HG02588 (cell line): ENCODE results near the gene IL23A.
"Not testable (repeated sequence)": the region's sequence is repeated elsewhere in the genome, so short reads cannot be mapped to it uniquely, and the experiment has no call there.

Experiments
- ATAC-seq: cut with Tn5 transposase; IDR thresholded peaks from one replicate; pipeline ENCODE4 v1.9.1; 2021; ENCODE audit warnings: mild to moderate bottlenecking, moderate library complexity; ENCODE audit not compliant: unreplicated experiment

IL23A gene

DNA sequence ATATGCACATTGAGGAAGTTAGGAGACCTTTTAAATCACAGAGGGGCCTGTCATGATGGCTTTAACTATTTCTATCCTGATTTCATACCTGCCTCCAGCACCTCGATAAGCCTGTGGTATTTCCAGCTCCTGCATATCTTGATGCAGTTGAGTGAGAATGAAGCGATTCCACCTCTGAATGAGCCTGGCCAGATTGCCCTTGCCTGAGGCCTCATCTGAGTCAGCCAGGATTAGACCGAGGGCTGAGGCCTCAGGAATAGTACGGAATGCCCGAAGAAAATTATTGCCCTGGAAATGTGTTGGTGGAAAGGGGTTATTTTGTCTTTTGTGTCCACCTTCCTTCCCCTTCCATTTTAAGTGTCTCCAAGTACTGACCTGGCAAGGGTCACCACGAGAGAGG is 14.5 kb upstream of the IL23A start:
- no peak for ATAC-seq

DNA sequence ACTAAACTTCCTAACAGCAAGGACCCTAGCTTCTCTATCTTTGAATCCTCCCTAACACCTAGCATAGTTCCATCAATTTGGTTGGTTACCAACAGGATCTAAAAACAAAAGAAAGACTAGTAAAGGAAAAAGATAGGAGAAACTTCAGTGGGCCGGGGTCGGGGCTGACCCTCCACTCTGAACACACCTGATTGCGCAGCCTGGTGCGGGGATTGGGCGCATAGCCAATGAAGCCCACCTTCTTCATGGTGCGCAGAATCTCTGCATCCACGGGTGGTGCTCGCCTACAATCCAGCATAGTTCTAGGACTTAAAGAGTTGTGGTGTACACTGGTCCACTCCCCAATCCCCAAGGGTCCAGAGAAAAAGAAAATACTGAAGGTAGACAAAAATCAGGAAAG is 12.6 kb upstream of the IL23A start:
- ATAC-seq, result no peak

DNA sequence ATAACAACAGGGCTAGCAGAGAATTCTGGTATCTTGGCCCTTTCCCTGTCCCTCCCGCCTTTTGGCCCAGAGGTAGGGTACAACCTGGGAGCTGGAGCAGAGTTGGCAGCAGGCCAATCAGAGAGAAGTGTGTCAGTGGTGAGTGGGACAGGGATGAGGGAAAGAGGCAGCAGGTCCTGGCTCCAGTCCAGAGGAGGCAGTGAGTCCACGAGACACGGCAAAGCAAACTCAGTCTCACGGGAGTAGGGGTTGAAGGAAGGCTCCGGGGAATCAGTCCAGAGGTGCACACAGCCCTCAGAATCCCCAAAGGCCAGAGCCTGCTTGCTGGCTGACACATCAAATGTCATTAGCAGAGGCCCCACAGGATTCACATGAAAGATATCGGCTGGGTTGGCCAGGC is 12.2 kb upstream of the IL23A start:
- ATAC-seq, result no peak

DNA sequence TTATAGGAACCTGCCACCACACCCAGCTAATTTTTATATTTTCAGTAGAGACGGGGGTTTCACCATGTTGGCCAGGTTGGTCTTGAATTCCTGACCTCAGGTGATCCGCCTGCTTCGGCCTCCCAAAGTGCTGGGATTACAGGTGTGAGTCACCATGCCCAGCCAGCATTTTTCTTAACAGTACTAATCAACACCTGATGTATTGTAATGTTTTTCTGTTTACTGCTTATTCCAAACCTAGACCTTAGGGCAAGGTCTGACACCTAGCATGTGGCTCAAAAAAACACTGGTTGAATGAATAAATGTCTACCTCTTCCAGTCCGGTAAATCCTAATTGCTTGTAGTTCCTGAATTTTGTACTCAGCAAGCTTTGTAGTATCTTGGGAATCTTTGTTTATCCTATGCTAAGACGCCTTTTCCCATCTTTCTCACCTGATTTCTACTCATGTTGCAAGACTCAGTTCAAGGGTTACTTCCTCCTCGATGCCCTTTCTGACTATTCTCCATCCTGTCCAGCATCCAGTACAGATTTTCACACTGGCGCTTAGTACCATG is 7.7 kb upstream of the IL23A start:
- no peak for ATAC-seq

DNA sequence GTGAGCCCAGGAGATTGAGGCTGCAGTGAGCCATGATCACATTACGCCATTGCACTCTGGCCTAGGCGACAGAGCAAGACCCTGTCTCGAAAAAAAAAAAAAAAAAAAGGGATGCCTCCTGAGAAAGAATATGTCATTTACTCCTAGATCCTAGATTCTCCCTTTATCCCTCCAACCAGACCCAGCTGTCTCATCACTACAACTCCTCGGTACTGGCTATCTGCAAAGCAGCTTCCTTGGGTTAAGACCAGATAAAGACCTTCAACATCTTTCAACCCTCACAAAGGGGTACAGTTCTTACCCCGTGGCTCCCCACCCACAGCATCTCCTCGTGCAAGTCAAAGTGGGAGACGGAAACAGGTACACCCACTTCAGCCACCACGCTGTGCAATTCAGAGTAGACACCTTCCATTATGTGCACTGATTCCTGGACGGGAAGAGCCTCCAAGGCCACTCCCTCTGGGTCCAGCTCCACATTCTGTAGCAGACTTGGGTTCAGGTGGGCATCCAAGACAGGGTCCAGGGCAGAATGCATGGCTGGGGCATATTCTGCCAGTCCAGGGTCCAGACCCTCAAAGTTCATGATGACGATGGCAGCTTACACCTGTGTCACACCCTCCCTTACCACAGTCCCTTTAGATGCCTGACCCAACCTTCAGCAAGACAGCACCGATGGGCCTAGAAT is 6.0 kb upstream of the IL23A start:
- ATAC-seq, result no peak

DNA sequence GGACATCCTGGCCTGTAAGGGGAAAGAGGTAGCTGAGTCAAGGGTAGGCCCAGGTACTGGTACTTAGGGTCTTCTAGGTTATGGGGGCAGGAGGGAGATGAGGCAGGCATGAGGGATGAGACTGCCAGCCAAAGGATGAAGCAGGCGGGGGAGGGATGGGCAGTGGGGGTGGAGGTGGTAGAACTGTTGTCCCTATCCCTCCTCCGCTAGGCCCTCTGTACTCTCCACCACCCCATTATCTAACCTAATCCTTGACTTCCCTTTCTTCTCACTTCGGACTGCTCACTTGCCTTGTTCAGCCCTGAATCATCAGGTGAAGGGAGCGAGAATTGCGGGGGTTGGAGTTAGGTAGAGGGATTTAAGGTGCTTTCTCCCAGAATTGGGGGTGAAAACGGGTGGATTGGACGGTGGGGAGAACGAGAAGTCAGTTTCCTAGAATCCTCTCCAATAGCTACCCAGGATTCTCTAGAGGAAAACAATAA is 5.4 kb upstream of the IL23A start:
- ATAC-seq, result no peak

DNA sequence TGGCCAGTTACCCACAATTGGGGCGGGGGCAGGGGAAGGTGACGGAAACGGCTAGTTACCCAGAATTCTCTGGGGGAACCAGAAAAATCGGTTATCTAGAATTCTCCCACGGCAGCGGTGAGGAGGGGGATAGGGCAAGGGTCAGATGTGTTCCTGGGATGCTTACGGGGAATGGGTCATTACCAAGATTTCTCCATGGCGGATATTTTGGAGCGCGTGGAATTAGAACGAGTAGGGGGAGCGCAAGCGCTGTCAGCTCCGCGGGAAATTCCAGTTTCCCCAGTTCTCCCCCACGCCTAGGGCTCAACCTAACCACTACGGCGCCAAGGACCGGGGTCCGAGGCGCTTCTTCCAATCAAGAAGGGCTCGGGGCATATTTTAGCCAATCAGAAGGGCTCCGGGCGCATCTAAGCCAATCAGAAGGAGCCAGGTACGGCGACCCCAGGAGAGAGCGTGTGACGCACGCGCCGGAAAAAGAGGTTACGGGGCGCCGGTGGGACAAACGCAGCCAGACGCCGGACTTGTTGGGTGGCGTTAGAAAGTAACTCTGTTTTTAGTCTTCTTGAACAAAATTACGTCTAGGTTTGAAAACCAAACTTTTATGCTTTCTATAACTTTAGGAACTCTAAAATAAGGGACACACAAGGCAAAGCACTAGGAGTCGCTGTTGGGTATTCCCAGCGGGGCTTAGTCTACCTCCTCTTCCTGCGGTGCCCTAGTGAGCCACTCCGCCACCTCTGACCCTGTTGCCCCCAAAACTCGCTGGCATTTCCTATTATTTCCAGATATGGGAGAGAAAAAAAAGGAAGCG is 4.8 kb upstream of the IL23A start, which contains the start of gene PAN2:
TSS of gene PAN2 (minus strand) at position 322 of the 811 bp plus-strand sequence. CDS start 906 bp downstream, outside the sequence.
- ATAC-seq, result peak; percentile 96

DNA sequence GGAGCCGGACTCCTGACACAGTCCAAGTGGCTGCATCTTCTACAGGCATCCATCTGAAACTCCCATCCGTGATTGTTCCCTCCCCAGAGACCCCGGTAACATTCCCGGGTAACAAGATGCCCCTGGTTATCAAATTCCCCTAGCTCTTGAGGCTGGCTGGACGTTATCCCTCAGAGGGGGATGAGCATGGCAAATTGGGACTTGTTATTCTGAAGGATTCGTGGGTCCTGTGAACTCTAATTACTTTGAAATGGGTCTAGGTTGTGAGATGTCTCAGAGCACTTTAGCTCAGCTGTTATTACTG is 4.2 kb upstream of the IL23A start:
- no peak for ATAC-seq

DNA sequence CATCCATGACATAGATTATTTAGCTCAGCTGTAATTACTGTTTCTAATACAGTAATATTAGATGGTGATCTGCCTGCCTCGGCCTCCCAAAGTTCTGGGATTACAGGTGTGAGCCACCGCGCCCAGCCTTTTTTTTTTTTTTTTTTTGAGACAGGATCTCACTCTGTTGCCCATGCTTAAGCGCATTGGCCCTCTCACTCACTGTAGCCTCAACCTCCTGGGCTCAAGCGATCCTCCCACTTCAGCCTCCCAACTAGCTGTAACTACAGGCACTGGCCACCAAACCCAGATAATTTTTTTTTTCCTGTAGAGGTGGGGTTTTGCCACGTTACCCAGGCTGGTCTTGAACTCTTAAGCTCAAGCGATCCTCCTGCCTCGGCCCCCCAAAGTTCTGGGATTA is 3.2 kb upstream of the IL23A start:
- ATAC-seq, result not testable (repeated sequence)

DNA sequence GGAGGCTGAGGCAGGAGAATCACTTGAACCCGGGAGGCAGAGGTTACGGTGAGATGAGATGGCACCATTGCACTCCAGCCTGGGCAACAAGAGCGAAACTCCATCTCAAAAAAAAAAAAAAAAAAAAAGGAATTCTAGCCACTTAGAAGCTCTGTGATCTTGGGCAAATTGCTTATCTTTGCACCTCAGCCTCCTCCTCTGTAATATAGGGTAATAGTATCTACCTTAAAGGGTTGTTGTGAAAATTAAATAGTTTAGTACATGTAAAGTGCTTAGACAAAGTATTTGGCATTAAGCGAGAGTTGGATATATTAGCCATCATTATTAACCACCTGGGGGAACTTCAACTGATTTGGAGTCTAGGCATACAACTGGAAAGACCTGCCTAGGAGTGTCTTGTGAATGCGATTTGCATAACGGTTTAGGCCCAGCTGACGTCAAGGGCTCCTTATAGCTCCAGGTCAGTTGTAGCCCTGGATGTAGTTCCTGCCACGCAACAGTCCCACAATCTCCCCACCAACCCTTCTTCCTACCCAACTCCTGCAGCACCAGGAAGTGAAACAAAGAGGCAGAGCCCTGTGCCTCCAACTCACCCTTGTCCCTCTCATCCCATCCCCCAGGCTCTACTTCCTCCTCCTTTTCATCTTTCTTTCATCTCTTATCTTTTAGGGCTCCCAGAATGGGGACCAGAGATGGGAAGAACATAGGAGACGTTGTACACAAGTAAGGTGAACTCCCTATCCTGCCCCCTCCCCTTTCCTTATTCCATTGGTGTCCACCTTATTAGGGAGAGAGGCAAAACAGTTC is 2.1 kb upstream of the IL23A start:
- no peak for ATAC-seq

DNA sequence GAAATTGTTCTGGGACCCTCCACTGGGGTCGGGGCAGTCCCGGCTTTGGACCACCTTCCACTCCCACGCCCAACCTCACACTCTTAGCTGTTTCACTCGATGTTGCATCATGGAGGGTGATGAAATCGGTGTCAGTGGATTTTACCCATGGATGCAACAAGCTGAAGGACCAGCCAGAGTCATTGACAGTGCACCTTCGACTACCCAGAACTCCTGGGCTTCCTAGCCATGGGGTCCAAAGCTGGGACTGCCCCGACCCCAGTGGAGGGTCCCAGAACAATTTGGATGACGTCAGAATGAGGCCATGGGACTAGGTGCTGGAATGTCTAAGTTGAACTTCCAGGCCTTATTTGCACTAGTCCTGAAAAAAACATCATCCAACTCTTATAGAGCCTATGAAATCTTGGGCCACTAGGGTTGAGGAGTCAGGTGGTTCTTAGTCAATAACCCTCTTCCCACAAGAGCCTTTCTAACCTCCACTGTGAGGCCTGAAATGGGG is 882 bp upstream of the IL23A start:
- ATAC-seq, result no peak

DNA sequence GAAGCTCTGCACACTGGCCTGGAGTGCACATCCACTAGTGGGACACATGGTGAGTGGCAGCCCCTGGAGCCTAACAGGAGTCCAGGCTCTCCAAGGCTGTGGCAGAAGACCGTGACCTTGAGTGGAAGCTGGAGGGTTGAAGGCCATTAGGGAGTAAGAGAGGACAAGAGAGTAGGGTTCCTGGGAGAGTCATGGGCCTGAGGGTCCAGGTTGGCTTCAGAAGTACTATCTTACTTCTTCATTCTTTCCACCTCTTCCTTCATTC is 406 bp downstream of the IL23A start:
- ATAC-seq, result no peak

DNA sequence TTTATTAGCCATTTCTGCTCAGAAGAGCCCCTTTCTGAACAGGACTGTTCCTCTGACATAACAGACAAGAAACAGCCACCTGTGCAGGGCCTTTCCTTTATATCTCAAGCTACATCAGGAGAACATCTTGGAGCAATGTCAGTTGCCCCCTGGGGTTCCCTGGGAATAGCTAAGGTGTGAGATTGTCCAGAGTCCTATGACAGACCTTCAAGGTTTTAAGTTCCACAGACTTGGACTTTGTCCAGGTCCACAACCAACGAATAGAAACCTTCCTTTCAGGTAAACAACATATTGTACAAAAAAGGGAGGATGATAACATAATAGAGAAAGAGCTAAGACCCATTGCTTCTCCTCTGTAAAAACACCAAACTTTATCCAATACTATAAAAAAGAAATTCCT is 2.9 kb downstream of the IL23A start:
- no peak for ATAC-seq

DNA sequence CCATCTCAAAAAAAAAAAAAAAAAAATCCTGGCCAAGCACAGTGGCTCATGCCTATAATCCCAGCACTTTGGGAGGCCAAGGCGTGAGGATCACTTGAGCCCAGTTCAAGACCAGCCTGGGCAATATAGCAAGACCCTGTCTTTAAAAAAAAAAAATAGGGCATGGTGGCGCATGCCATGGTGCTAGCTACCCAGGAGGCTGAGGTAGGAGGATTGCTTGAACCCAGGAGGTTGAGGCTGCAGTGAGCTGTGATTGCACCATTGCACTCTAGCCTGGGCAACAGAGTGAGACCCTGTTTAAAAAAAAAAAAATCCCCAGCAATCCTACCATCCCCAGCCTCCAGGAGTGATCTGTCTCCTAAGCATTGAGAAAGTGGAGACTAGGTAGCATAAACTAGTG is 3.6 kb downstream of the IL23A start:
- not testable (repeated sequence) for ATAC-seq

DNA sequence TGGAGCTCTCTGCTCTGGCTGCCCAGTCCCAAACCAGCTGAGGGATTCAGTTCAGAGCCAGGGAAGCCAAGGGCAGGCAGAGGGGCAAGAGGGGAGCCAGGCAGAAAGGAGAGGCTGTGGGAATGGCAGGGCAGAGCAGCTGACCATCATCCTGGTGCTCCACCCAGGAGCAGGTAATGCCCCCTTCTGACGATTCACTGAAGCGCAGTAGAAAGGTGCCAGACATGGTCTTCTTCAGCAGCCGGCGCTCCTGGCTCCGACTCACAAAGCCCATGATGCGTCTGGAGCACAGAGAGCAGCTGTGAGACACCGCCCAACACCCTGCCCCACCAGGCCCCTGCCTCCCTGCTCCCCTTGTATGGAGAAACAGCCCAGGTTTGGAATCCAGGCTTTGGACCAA is 8.0 kb downstream of the IL23A start:
- ATAC-seq, result no peak

DNA sequence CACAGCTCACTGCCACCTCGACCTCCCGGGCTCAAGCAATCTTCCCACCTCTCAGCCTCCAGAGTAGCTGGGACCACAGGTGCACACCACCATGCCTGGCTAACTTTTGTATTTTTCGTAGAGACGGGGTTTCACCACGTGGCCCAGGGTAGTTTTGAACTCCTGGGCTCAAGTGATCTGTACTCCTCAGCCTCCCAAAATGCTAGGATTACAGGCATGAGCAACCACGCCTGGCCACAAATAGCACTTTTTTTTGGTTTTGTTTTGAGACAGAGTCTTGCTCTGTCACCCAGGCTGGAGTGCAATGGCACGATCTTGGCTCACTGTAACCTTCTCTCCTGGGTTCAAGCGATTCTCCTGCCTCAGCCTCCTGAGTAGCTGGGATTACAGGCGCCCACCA is 8.6 kb downstream of the IL23A start:
- ATAC-seq, result not testable (repeated sequence)

DNA sequence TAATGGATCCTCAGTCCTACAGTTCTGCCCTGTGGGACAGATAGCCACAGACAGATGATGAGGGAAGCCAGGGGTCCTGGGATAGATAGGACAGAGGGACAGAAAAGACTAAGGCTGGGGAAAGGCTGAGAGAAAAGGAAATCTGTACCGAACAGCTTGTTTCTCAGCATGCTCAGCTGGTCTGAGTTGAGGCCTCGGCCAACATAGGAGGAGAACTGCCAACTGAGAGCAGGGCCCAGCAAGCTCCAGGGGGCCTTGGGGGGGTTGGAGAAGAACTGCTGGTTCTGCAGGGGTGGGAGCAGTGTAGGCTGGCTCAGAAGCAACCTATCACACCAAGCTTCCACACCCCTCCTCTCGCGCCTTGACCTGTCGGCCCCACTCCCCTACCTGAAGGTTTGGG is 10.1 kb downstream of the IL23A start:
- no peak for ATAC-seq

DNA sequence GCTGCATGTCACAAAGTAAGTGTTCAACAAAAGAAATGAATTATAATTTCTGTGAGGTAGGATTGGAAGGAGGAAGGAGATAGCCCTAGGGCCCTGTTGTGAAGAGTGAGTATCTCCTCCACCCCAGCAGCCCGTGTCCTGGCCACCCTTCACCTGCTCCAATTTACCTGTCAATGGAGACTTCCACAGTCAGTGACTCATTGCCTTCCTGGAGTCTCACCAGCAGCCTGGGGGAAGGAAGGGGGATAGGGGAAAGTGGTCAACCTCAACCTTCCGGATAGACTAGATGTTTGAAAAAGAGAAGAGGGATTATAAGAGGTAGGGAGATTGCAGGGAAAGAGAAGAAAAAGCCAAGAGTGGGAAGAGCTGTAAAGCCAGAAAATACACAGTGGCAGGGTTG is 12.0 kb downstream of the IL23A start:
- no peak for ATAC-seq

DNA sequence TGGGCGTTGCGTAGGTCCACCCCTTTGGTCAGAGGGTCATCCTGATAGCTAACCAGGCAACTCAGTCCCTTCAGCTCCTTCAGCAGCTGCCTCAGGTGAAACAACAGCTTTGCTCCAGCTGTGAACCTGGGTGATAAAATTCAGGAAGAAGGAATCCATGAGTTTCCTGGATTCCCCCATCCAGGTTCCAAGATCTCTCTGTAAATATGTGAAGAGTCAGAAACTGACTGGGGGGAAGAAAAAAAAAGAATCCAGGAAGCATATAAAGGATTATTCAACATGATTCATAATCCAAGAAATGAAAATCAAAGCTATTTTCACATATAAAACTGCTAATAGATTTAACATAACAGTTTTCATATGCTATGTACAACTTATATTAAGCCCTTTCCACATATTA is 12.6 kb downstream of the IL23A start:
- ATAC-seq, result no peak

DNA sequence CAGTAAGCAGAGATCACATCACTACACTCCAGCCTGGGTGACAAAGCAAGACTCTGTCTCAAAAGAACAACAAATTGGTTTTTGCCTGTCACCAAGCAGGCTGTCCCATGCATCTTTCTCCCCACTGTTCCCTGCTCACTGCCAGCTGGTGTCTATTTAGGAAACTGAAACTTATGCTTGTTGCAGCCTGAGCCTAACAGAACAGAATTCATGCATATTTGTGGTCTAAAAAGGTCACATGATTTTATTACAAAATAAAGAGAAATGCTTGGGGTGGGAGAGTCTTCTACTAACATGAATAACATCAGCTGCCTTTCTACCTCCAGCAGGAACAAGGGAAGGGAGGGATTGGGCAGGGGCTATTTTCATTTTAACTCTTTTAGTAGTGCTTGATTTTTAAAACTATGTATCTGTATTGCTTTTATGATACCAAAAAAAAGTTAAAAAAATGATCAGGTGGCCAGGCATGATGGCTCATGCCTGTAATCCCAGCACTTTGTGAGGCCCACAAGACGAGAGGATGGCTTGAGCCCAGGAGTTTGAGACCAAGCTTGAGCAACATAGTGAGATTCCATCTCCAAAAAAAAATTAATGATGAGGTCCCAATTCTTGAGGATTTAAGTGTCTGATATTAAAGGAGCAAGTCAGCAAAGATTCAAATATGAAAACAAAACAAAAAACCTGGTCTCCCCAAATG is 20.3 kb downstream of the IL23A start:
- no peak for ATAC-seq
